ENCODE data around the gene PYROXD2.
"Not testable (repeated sequence)": the region's sequence is repeated elsewhere in the genome, so short reads cannot be mapped to it uniquely, and the experiment has no call there.

Gene PYROXD2

DNA sequence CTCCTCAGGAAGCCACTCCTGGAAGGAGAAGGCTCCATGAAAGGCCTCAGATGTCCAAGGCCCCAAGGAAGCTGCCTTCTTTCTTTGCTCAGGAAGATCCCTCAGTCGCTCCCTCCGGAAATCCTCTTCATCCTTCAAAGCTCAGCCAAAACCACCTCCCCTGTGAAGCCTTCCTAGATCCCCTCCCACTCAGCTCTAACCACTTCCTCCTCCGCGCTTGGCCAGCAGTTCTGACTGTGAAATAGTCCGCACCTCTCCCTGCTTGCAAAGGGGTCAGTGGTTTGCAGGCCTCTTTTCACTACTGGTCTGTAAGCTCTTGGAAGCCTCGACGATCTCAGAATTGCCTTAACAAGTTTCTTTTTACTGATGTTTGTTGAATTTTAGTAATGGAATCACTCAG is 23.9 kb downstream of the PYROXD2 start:
- H3K27ac ChIP-seq, result no peak overlapping the region
- DNase-seq, result no peak

DNA sequence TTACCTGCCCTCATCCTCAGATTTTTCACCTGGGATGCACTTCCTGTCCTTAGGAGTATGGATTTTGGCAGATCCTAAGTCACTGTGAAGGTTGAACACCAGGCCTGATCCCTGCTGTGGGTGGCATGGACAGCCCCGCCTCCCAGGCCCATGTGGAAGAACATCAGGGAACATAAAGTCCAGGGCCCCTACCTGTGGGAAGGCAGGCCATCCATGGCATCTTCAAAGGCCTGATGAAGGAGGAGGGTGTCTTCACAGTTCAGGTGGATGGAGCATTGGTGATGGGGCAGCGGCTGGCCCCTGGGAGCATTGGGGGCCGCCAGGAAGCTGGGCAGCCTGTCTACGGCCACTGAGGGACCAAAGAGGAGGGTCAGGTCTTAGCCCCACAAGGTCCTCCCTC is 24.6 kb downstream of the PYROXD2 start:
- Histone ChIP-seq H3K27me3 (ENCODE audit: insufficient read depth, low read depth, severe bottlenecking) (no peaks in the 10 kb centered on the region), H3K36me3 (no peaks in the 10 kb centered on the region), H3K27ac (no peak overlapping the region), H3K4me3 (ENCODE audit: low read depth, low read length) (no peak overlapping the region), H3K9me3 (ENCODE audit: severe bottlenecking) (no peaks in the 10 kb centered on the region)
- TF ChIP-seq, protein P1, sequence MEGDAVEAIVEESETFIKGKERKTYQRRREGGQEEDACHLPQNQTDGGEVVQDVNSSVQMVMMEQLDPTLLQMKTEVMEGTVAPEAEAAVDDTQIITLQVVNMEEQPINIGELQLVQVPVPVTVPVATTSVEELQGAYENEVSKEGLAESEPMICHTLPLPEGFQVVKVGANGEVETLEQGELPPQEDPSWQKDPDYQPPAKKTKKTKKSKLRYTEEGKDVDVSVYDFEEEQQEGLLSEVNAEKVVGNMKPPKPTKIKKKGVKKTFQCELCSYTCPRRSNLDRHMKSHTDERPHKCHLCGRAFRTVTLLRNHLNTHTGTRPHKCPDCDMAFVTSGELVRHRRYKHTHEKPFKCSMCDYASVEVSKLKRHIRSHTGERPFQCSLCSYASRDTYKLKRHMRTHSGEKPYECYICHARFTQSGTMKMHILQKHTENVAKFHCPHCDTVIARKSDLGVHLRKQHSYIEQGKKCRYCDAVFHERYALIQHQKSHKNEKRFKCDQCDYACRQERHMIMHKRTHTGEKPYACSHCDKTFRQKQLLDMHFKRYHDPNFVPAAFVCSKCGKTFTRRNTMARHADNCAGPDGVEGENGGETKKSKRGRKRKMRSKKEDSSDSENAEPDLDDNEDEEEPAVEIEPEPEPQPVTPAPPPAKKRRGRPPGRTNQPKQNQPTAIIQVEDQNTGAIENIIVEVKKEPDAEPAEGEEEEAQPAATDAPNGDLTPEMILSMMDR (IDR thresholded peaks at IDR 0.05; ENCODE audit: low read depth, low read length), result no peak
- DNase-seq, result no peak

More for the DNA sequence above, 23.9 kb downstream of the PYROXD2 start:
- H3K9me3 ChIP-seq (ENCODE audit: severe bottlenecking), result no peaks in the 10 kb centered on the region
- H3K27me3 ChIP-seq (ENCODE audit: insufficient read depth, low read depth, severe bottlenecking), result no peaks in the 10 kb centered on the region
- no peak overlapping the region for H3K4me3 ChIP-seq (ENCODE audit: low read depth, low read length)
- TF ChIP-seq, protein P1 (IDR thresholded peaks at IDR 0.05; ENCODE audit: low read depth, low read length), result no peak
- no peaks in the 10 kb centered on the region for H3K36me3 ChIP-seq

DNA sequence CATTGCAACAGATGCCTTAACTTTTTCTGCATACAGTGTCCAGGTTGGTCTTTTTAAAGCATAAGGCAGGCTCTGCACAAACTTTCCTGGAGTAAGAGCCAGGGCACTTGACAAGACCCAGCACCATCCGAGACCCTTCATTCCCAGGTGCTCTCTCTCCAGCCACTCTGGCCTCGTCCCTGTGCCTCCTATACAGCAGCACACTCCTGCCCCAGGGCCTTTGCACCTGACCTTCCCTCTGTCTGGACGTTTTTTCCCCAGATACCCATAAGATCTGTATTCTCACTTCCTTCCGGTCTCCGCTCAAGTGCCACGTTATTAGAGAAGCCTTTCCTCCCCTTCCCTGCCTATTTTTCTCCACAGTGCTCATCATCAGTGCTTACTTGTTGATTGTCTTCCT is 25.6 kb downstream of the PYROXD2 start:
- Histone ChIP-seq H3K9me3 (ENCODE audit: severe bottlenecking) (no peaks in the 10 kb centered on the region), H3K27me3 (ENCODE audit: insufficient read depth, low read depth, severe bottlenecking) (no peaks in the 10 kb centered on the region), H3K27ac (no peak overlapping the region), H3K36me3 (no peaks in the 10 kb centered on the region), H3K4me3 (ENCODE audit: low read depth, low read length) (no peak overlapping the region)
- no peak for DNase-seq
- TF ChIP-seq, protein P1 (IDR thresholded peaks at IDR 0.05; ENCODE audit: low read depth, low read length), result no peak

DNA sequence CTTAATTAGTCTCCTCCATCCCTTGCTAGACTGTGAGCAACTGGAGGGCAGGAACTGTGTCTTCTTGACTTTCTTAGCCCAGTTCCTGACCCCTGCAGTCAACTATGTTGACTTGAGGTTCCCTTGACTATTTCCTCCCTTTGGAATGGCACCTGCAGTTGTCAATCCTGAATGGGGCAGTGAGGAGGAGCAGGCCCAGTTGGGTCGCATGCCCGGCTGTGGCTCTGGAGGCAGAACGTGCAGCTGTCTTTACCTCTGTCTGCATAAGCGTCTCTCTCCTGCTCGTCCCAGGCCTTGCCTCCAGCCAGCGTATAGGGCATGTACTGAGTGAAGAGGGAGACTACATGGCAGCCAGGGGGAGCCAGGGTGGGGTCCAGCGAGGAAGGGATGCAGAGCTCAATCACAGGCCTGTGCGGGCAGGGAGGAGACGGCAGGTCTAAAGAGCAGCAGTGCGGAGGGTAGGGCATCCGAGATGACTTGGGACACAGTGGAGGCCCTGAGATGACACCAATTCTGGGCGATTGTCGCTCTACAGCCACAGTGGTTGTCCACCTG is 26.8 kb downstream of the PYROXD2 start:
- no peak for DNase-seq
- no peak overlapping the region for H3K4me3 ChIP-seq (ENCODE audit: low read depth, low read length)
- H3K36me3 ChIP-seq, result no peaks in the 10 kb centered on the region
- H3K9me3 ChIP-seq (ENCODE audit: severe bottlenecking), result no peaks in the 10 kb centered on the region
- no peak overlapping the region for H3K27ac ChIP-seq
- H3K27me3 ChIP-seq (ENCODE audit: insufficient read depth, low read depth, severe bottlenecking), result no peaks in the 10 kb centered on the region
- TF ChIP-seq, protein P1 (IDR thresholded peaks at IDR 0.05; ENCODE audit: low read depth, low read length), result no peak

DNA sequence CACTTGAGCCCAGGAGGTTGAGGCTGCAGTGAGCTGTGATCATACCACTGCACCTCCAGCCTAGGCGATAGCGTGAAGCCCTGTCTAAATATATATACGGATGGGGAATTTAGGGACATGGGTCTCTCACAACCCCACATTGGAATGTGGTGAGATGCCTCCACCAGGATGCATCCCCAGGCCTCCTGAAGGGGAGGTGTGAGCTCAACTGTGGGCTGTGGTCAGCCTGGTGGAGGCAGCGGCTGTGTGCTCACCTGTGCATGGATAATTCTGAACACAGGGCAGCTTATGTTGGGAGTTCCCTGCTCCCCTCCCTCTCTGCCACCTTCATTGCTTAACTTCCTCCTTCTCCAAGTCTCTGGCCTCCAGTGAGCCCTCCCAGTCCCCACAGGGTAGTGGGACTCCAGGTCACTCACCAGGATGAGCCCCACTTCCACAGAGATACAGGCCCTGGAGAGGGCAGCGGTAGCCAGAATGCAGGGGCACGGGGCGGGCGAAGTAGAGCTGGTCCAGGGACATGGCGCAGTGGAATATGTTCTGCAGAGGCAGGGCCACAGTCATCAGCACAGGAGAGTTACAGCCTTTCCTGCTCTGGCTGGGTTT is 30.4 kb downstream of the PYROXD2 start:
- no peaks in the 10 kb centered on the region for H3K36me3 ChIP-seq
- no peaks in the 10 kb centered on the region for H3K27me3 ChIP-seq (ENCODE audit: insufficient read depth, low read depth, severe bottlenecking)
- H3K9me3 ChIP-seq (ENCODE audit: severe bottlenecking), result no peaks in the 10 kb centered on the region
- TF ChIP-seq, protein P1 (IDR thresholded peaks at IDR 0.05; ENCODE audit: low read depth, low read length), result no peak
- no peak overlapping the region for H3K27ac ChIP-seq
- H3K4me3 ChIP-seq (ENCODE audit: low read depth, low read length), result no peak overlapping the region
- DNase-seq, result no peak

DNA sequence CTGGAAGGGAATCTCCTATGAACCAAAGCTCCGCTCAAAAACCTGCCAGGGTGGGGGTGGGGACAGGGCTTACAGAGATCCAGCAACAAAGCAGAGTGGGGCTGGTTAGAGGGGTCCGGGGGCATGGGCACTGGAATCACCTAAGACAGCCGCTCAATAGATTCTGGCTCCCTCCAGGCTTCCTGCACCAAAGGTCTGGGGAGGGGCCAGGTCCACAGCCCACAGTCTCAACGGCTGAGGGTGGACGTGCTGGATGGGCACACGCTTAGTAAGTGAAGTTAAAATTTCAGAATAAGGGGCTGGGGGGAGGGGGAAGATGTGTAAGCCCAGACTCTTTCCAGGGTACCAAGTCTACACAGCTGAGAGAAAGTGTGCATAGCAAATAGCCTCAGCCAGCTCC is 31.1 kb downstream of the PYROXD2 start:
- Histone ChIP-seq H3K36me3 (no peaks in the 10 kb centered on the region), H3K27me3 (ENCODE audit: insufficient read depth, low read depth, severe bottlenecking) (no peaks in the 10 kb centered on the region), H3K4me3 (ENCODE audit: low read depth, low read length) (no peak overlapping the region), H3K9me3 (ENCODE audit: severe bottlenecking) (no peaks in the 10 kb centered on the region), H3K27ac (no peak overlapping the region)
- TF ChIP-seq, protein P1 (IDR thresholded peaks at IDR 0.05; ENCODE audit: low read depth, low read length), result no peak
- no peak for DNase-seq

DNA sequence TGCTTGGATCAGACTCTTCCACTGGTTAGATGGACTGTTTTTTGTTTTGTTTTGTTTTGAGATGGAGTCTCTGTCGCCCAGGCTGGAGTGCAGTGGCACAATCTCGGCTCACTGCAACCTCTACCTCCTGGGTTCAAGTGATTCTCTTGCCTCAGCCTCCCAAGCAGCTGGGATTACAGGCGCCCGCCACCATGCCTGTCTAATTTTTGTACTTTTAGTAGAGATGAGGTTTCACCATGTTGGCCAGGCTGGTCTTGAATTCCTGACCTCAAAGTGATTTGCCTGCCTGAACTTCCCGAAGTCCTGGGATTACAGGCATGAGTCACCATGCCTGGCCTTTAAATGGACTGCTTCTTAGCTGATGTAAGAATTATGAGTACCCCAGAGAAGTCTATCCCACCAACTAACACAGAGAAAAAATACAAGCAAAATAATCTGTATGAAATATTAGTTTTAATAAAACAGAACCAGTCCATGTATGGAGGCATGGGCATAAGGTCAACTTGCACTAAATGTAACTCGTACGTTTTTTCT is 31.8 kb downstream of the PYROXD2 start:
- DNase-seq; H3K36me3 ChIP-seq; H3K27ac ChIP-seq; H3K9me3 ChIP-seq (ENCODE audit: severe bottlenecking); H3K4me3 ChIP-seq (ENCODE audit: low read depth, low read length); H3K27me3 ChIP-seq (ENCODE audit: insufficient read depth, low read depth, severe bottlenecking): not testable (repeated sequence)

All from WERI-Rb-1 (cell line).